B cell (primary cell): ENCODE measurements around the gene LYRM2.

Experiments
- EZH2 ChIP-seq: IDR thresholded peaks from 2 replicates; pipeline ENCODE4 v1.6.1; 2012; ENCODE audit warnings: borderline replicate concordance, low read depth, mild to moderate bottlenecking, moderate library complexity, low read length; ENCODE audit not compliant: insufficient read depth, poor library complexity, severe bottlenecking
- TF ChIP-seq, protein P1 (sequence below): fragments of 200-600 bp; IDR thresholded peaks from one replicate; pipeline ENCODE4 v1.8.0; 2022; ENCODE audit warnings: antibody characterized with exemption, mild to moderate bottlenecking

GRCh38 chr6:89604653-89605052 lies 33.9 kb downstream of the LYRM2 start:
- TF ChIP-seq, protein P1, sequence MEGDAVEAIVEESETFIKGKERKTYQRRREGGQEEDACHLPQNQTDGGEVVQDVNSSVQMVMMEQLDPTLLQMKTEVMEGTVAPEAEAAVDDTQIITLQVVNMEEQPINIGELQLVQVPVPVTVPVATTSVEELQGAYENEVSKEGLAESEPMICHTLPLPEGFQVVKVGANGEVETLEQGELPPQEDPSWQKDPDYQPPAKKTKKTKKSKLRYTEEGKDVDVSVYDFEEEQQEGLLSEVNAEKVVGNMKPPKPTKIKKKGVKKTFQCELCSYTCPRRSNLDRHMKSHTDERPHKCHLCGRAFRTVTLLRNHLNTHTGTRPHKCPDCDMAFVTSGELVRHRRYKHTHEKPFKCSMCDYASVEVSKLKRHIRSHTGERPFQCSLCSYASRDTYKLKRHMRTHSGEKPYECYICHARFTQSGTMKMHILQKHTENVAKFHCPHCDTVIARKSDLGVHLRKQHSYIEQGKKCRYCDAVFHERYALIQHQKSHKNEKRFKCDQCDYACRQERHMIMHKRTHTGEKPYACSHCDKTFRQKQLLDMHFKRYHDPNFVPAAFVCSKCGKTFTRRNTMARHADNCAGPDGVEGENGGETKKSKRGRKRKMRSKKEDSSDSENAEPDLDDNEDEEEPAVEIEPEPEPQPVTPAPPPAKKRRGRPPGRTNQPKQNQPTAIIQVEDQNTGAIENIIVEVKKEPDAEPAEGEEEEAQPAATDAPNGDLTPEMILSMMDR: no peak
- no peak for TF ChIP-seq EZH2
